ENCODE results near the gene GNAZ. TPM values are rescaled to one million over a fixed set of nuclear protein-coding genes. Genes with fewer than 3 reads are reported as not detected.

The GNAZ gene
- polyA plus RNA-seq, 1 experiment = 12.6 TPM

GRCh38 chr22:23076896-23077572 lies 6.7 kb downstream of the GNAZ start:
- TF ChIP-seq CTCF (IDR thresholded peaks at IDR 0.05; ENCODE audit: insufficient read depth, low read depth, low read length) = no peak
- CTCF ChIA-PET = interaction anchor here (1.1 kb wide), 1 partner anchor 19 kb away, joined by 3 read pairs; no protein-coding TSS in a partner anchor
- no peak for DNase-seq (ENCODE audit: low read depth)
- Histone ChIP-seq H3K4me3 (ENCODE audit: low read depth, low read length) (no peak overlapping the region), H3K27me3 (ENCODE audit: control insufficient read depth, insufficient read depth, low read length) (no peaks in the 10 kb centered on the region), H3K36me3 (ENCODE audit: control insufficient read depth, insufficient read depth, low read length) (no peaks in the 10 kb centered on the region; the same call in 1 of the 2 replicates)
- POLR2A ChIA-PET = no interaction called here

- TF ChIP-seq CTCF (IDR thresholded peaks at IDR 0.05; ENCODE audit: insufficient read depth, low read depth, low read length) = no peak
- H3K4me3 ChIP-seq (ENCODE audit: low read depth, low read length) = no peak overlapping the region
- H3K36me3 ChIP-seq (ENCODE audit: control insufficient read depth, insufficient read depth, low read length) = no peaks in the 10 kb centered on the region; the same call in 1 of the 2 replicates
- ChIA-PET CTCF (interaction anchor here (1.1 kb wide), 1 partner anchor 18 kb away, joined by 3 read pairs; no protein-coding TSS in a partner anchor), POLR2A (no interaction called here)
- no peak for DNase-seq (ENCODE audit: low read depth)
- no peaks in the 10 kb centered on the region for H3K27me3 ChIP-seq (ENCODE audit: control insufficient read depth, insufficient read depth, low read length)
Observed at GRCh38 chr22:23077627-23078461, 7.5 kb downstream of the GNAZ start.

GRCh38 chr22:23078462-23078787 lies 8.1 kb downstream of the GNAZ start:
- Histone ChIP-seq H3K4me3 (ENCODE audit: low read depth, low read length) (no peak overlapping the region), H3K27me3 (ENCODE audit: control insufficient read depth, insufficient read depth, low read length) (no peaks in the 10 kb centered on the region), H3K36me3 (ENCODE audit: control insufficient read depth, insufficient read depth, low read length) (no peaks in the 10 kb centered on the region; the same call in 1 of the 2 replicates)
- ChIA-PET CTCF (no interaction called here), POLR2A (no interaction called here)
- DNase-seq (ENCODE audit: low read depth) = no peak
- no peak for TF ChIP-seq CTCF (IDR thresholded peaks at IDR 0.05; ENCODE audit: insufficient read depth, low read depth, low read length)

GRCh38 chr22:23079240-23079768 lies 9.0 kb downstream of the GNAZ start:
- H3K36me3 ChIP-seq (ENCODE audit: control insufficient read depth, insufficient read depth, low read length) = no peaks in the 10 kb centered on the region; the same call in 1 of the 2 replicates
- no peaks in the 10 kb centered on the region for H3K27me3 ChIP-seq (ENCODE audit: control insufficient read depth, insufficient read depth, low read length)
- ChIA-PET POLR2A (no interaction called here), CTCF (interaction anchor here (0.5 kb wide), 1 partner anchor 127 kb away, joined by 3 read pairs; no protein-coding TSS in a partner anchor)
- no peak for TF ChIP-seq CTCF (IDR thresholded peaks at IDR 0.05; ENCODE audit: insufficient read depth, low read depth, low read length)
- no peak overlapping the region for H3K4me3 ChIP-seq (ENCODE audit: low read depth, low read length)
- no peak for DNase-seq (ENCODE audit: low read depth)
